ENCODE data around the gene ANO2.

Gene ANO2

GRCh38 chr12:5945071-5946008 lies at the start of gene ANO2:
ANO2 (minus strand) TSS chr12:5945259; CDS start chr12:5945217, 42 bp downstream.
- peak within 1 kb of the TSS; percentile 23 for H3K4me3 ChIP-seq (ENCODE audit: low read length)
- no peak for TF ChIP-seq CTCF (IDR thresholded peaks at IDR 0.05; ENCODE audit: insufficient read depth, low read depth, low read length, missing control alignments)
- DNase-seq (ENCODE audit: low read depth): peak; percentile 25

- no peak for TF ChIP-seq CTCF (IDR thresholded peaks at IDR 0.05; ENCODE audit: insufficient read depth, low read depth, low read length, missing control alignments)
- H3K4me3 ChIP-seq (ENCODE audit: low read length): no peak overlapping the region
- peak; percentile 30 for DNase-seq (ENCODE audit: low read depth)
These were observed 44.6 kb upstream of the ANO2 start for GRCh38 chr12:5989621-5990020.

GRCh38 chr12:5988659-5989116 lies 43.6 kb upstream of the ANO2 start:
- TF ChIP-seq CTCF (IDR thresholded peaks at IDR 0.05; ENCODE audit: insufficient read depth, low read depth, low read length, missing control alignments): peak; percentile 97
- DNase-seq (ENCODE audit: low read depth): peak; percentile 81
- H3K4me3 ChIP-seq (ENCODE audit: low read length): no peak overlapping the region

GRCh38 chr12:5988088-5988487 lies 43.0 kb upstream of the ANO2 start:
- DNase-seq (ENCODE audit: low read depth): no peak
- no peak overlapping the region for H3K4me3 ChIP-seq (ENCODE audit: low read length)
- TF ChIP-seq CTCF (IDR thresholded peaks at IDR 0.05; ENCODE audit: insufficient read depth, low read depth, low read length, missing control alignments): no peak

GRCh38 chr12:5987573-5987972 lies 42.5 kb upstream of the ANO2 start:
- no peak for TF ChIP-seq CTCF (IDR thresholded peaks at IDR 0.05; ENCODE audit: insufficient read depth, low read depth, low read length, missing control alignments)
- H3K4me3 ChIP-seq (ENCODE audit: low read length): no peak overlapping the region
- DNase-seq (ENCODE audit: low read depth): no peak

GRCh38 chr12:5985471-5985870 lies 40.4 kb upstream of the ANO2 start:
- H3K4me3 ChIP-seq (ENCODE audit: low read length): no peak overlapping the region
- no peak for DNase-seq (ENCODE audit: low read depth)
- TF ChIP-seq CTCF (IDR thresholded peaks at IDR 0.05; ENCODE audit: insufficient read depth, low read depth, low read length, missing control alignments): no peak

Data from epithelial cell of esophagus (primary cell).